ENCODE measurements around the gene POC1B.
A peak's percentile ranks its signal among the peaks of the same experiment; 100 is the strongest.
"Not testable (repeated sequence)": the region's sequence is repeated elsewhere in the genome, so short reads cannot be mapped to it uniquely, and the experiment has no call there.

The POC1B gene

DNA sequence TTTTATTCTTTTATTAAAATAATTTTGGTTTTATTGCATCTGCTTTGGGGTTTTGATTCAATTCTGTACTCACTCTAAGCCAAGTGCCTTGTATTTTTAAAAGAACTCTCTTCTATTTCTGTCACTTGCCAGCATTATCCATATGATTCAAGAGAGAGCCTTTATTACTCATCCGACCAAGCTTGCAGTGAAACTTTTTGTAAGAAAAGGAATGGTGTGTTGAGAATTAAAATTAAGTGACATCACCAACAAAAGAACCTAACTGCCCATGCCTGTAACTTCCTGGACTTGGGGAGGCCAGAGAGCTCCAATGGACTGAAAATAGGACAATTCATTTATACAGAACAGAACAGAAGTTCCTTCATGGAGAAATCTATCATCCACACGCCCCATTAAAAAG is 53.3 kb downstream of the POC1B start:
- H3K27ac ChIP-seq, result no peak overlapping the region

GRCh38 chr12:89470741-89471509 is 54.9 kb downstream of the POC1B start:
- H3K27ac ChIP-seq, result no peak overlapping the region
- H3K4me3 ChIP-seq, result no peak overlapping the region

More for the DNA sequence above, 53.3 kb downstream of the POC1B start:
- no peak overlapping the region for H3K4me3 ChIP-seq

- peak overlapping the region in 6 of 21 experiments; percentile 2 to 75 (median 63) for H3K27ac ChIP-seq
- H3K4me3 ChIP-seq, result no peak overlapping the region
Observed at GRCh38 chr12:89469361-89469760, 56.5 kb downstream of the POC1B start.

DNA sequence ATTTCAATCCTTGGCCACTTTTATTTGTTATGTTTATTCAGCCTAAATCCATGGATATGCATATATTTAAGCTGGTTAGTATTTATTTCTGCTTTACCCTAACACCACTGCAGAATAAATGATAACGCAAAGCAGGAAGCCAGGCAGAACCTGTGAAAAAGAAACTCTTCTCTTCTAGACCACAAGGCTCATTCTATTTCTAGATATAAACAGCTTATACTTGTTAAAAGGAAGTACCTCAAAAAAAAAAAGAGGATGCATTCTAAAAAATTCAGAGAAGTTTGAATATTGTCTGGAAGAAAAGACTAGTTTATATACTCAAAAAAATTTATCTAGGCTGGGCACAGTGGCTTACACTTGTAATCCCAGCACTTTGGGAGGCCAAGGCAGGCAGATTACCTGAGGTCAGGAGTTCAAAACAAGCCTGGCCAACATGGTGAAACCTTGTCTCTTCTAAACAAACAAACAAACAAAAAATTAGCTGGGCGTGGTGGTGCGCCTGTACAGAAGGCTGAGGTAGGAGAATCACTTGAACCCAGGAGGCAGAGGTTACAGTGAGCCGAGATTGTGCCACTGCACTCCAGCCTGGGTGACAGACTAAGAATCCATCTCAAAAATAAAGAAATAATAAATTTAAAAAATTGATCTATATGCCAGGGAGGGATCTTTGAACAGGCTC is 57.1 kb downstream of the POC1B start:
- H3K4me3 ChIP-seq, result no peak overlapping the region
- H3K27ac ChIP-seq, result peak overlapping the region in 7 of 21 experiments; percentile 17 to 75 (median 59)

DNA sequence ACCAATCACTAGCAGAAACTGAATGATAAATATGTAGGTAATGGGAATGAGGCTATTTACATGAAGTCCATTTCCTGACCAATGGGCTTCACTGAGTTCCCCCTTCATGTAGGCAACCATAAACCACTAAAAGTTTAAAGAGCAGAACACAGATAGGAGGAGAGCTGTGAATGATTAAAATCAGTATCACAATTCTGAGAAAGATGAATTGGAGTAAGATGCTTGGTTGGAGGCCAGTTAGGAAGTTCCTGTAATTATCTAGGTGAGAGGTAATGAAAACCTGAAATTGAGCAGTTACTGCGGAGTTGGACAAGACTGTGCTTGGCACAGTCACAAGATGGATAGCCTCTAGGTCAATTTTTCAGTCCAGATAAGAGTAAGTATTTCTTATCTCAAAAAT is 57.8 kb downstream of the POC1B start:
- peak overlapping the region in 1 of 21 experiments; percentile 75 for H3K27ac ChIP-seq
- no peak overlapping the region for H3K4me3 ChIP-seq

DNA sequence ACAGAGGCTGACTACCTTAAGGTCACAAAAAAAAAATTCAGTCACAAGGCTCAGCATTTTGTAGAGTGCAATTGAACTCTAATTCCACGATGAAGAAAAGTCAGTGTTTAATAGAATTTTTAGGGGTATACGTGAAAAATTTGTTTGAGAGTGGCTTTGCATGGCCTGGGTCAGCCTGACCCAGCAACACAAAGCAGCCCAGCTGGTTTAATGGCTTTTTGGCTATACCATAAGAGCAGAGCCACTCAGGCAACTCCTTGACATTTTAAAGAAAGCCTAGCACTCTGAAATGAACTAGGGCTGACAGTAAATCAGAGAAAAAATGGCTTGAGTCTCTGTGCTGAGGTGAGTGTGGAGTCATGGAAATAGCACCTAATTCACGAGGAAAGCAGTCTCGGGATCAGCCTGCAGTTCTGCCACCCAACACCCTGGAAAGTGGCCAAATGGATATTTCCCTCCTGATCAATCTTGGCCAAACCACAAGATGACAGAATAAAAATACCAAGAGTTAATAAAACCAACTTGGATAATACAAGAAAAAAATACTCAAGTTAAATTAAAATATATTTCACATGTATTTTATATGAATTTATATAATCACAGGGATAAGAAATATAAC is 60.8 kb downstream of the POC1B start:
- Histone ChIP-seq H3K27ac (no peak overlapping the region), H3K4me3 (no peak overlapping the region)

DNA sequence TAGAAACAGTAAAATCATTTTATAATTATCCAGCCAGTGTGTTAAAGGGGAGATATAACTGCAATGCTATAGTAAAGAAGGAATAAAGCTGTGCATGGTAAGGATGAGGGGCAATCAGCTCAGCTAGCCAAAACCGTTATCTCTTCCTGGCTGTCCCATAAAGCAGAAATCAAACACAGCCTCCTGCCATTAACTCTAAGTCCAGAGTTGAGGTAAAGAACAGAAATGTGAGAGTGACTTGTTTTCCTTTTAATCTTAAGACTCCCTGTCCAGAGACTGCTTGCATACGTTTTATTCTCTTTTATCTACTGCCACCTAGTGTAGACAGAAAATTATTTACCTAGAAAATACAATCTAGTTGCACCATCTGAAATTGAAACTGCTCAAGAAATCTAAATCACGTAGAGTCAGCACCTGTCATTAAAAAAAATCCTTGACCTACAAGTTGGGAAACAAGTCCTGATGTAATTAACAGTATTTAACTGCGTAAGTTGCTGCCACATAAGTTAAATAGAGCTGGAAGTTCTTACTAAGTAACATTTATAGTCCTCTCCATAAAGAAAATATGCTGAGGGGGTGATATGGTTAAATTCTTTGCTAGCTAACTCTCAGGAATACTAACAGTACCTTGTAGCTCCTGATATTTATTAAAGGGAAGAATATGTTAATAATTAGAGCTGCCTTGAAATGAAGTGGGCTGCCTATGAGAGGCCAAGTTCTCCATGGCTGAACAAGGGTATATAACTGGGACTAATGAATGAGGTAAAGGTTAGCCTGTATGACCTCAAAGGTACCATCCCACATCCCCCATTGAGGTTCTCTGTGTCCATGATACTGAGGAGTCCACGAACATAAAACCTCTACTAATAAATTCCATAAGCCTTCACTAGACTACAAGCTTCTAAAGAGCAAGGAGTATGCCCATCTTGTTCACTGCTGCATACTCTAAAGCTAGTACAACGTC is 63.9 kb downstream of the POC1B start:
- H3K27ac ChIP-seq, result peak overlapping the region in 8 of 21 experiments; percentile 3 to 74 (median 33)
- H3K4me3 ChIP-seq, result no peak overlapping the region

DNA sequence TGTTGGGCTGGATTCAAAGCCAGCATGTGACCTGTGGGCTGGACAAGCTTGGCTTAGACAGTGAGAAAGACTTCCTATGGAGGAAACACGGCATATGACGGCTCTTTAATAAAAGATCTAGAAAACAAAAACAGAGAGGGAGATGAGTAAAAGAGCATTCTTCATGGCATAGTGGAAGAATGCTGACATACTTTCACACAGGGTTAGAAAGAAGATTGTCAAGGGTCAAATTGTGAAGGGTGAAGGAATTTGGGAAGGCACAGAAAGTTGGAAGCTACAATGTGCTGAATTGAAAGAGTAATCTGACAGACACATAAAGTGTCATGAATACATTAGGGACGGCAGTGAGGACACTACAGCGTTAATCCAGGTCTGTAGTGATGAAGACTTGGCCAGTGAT is 64.7 kb downstream of the POC1B start:
- peak overlapping the region in 10 of 21 experiments; percentile 3 to 74 (median 33) for H3K27ac ChIP-seq
- H3K4me3 ChIP-seq, result no peak overlapping the region

- not testable (repeated sequence) for H3K4me3 ChIP-seq, H3K27ac ChIP-seq
Observed at GRCh38 chr12:89459279-89459678, 66.6 kb downstream of the POC1B start.

DNA sequence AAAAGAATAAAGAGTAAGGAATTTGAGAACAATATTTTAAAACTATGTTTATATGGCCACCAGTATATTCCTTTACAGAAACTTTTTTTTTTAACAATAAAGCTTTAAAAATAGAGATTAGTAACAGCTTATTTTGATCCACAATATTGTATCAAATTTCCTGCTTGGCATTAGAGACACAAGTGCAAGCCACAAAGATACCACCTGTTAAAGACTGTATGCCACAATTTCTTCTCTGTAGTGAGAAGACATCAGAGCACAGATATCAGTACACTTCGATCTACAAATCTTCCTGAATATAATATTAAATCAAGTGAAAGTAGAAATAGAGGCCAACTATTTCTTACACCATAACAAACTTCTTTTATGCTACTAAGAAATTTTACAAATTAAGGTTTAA is 69.3 kb downstream of the POC1B start:
- Histone ChIP-seq H3K27ac (no peak overlapping the region), H3K4me3 (no peak overlapping the region)

- peak overlapping the region in 18 of 21 experiments; percentile 3 to 90 (median 58) for H3K27ac ChIP-seq
- H3K4me3 ChIP-seq, result no peak overlapping the region
Observed at GRCh38 chr12:89454080-89454848, 71.6 kb downstream of the POC1B start.

DNA sequence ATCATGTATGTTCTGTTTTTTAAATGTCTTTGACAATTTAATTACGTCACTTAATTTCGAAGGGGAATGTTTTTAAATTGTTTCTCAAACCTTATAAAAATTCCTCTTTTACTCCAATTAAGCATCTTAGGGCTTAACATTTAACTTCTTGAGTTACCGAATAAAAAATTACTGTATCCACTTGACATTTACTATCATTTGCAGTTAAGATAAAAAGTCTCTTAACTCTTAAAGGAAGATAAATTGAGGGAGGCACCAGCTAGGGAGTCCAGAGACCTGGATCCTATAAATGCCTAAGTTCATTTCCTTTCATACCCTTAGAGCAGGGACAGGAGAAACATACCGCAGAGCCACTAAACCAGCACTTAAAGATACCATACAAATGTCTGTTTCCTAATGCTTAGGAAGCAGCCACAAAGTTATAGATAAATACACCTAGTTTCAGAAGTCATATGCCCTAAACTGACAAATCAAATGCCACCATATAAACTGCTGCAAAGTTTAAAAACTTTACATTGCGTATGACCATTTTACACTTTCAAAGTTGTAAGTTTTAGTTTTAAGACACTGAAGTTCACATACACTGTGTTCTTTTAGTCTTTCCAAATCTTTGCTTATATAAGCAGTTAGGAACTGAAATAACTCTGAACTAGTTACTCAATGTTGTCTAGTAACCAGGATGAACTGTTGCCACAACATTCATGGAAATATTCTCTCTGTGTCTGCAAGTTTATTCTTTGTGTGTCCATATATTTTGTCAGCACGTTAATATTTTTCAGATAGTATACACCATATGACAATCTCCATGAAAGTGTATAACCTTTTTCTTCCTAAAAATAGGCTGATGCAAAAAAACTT is 72.5 kb downstream of the POC1B start:
- peak overlapping the region in 17 of 21 experiments; percentile 21 to 90 (median 70) for H3K27ac ChIP-seq
- no peak overlapping the region for H3K4me3 ChIP-seq

DNA sequence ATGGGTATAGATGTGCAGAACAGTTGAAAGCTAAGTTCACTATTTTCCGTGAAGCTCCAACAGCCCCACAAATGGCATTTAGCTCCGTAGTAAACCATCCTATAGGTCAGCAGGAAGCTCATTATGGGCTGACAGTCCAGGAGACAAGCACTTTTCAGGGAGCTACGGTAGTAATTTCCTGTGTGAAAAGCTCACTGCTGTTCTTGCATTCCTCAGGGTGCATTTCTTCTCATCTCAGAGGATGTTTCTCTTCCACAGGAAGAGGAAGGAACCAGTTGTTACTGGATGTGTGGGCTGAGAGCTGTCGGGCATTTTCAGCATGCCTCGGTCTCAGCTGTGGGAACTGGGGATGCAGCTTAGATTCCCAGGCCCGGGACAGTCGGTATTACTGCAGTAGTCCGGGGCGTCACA is 74.0 kb downstream of the POC1B start:
- Histone ChIP-seq H3K27ac (peak overlapping the region in 16 of 21 experiments; percentile 4 to 90 (median 48)), H3K4me3 (no peak overlapping the region)

DNA sequence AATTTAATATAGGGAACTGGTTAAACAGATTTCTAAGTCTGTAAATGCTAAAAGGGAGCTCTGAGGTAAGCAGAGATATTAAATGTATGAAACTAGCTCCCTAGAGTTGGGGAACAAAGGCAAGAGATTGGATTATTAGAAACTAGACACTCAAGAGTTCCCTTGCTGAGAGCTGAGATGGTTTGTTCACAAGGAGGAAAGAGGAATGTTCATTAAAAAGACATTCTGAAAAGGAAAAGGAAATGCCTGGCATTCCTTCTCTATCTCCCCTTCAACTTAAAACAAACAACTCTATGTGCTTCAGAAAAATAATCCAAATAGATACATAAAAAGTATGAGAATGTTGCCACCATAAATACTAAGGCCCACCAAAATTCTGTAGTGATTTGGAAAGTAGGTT is 74.9 kb downstream of the POC1B start:
- peak overlapping the region in 3 of 21 experiments; percentile 72 to 90 (median 86) for H3K27ac ChIP-seq

GRCh38 chr12:89448951-89449371 is 76.9 kb downstream of the POC1B start:
- Histone ChIP-seq H3K27ac (no peak overlapping the region), H3K4me3 (no peak overlapping the region)

More for the DNA sequence above, 74.9 kb downstream of the POC1B start:
- no peak overlapping the region for H3K4me3 ChIP-seq

GRCh38 chr12:89448526-89448925 is 77.3 kb downstream of the POC1B start:
- no peak overlapping the region for H3K4me3 ChIP-seq
- no peak overlapping the region for H3K27ac ChIP-seq

DNA sequence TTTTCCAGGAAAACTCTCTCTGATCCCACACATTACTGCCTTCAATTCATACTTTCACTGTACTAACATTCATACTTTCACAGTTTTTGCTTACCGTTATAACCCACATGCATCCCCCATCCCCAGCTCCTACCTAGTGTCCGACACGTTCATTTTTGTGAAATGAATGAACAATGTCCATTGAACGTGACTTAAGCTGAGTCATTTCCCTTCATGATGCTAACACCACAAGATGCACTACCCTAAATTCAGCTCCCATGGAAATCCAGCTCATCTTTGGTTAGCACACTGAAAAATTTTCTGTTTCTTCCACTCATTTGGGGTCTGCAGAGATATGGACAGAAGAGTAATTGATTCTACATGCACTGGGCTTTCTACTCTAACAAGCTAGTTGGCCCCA is 85.9 kb downstream of the POC1B start:
- no peak overlapping the region for H3K27ac ChIP-seq

DNA sequence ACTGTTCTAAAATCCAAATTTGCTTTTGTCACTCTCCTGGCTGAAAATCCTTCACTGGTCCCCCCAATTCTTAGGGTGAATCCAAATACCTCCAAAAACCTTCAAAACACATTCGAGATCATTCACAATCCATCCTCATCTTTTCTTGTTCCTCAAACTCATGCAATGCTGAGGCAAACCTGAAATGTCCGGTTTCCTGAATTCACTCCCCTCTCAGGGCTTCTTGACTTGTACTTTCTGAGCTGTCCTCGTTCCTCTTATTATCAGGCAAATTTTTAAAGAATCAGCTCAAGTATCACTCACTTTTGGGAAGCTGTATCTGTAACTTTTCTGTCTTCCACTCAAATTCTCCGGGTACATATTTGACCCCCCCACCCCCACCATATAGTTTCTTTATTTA is 88.6 kb downstream of the POC1B start:
- Histone ChIP-seq H3K4me3 (no peak overlapping the region), H3K27ac (no peak overlapping the region)

More for the DNA sequence above, 85.9 kb downstream of the POC1B start:
- no peak overlapping the region for H3K4me3 ChIP-seq

All from skin epidermis (tissue), 12 donors.